SK-N-SH (cell line): ENCODE results near the gene HOXD11. TPM values are rescaled to one million over a fixed set of nuclear protein-coding genes. Genes with fewer than 3 reads are reported as not detected.

Experiments used
- CTCF ChIA-PET: fragments of 300-600, 350-600 bp; formaldehyde crosslinking; extraction: SDS; loops from one replicate; lab custom pipeline; 2021; lab: Yijun Ruan, JAX
- POLR2A ChIA-PET: fragments of 350-600 bp; sonication (Branson Sonifier 250); formaldehyde crosslinking; extraction: SDS; loops from one replicate; lab custom pipeline; 2020; ENCODE audit warnings: antibody characterized with exemption, inconsistent platforms; lab: Yijun Ruan, JAX
- DNase-seq: peaks from one replicate; pipeline ENCODE4 v3.0.0; 2012
- H2AFZ ChIP-seq: fragments of 200-600 bp; sonication (generic); 2 replicates; pipeline ENCODE4 v1.8.1; 2016; ENCODE audit warnings: antibody characterized with exemption, mild to moderate bottlenecking, low read depth
- H3F3A ChIP-seq: fragments of 200-600 bp; sonication (generic); replicated peaks from 2 replicates; pipeline ENCODE3; 2016; ENCODE audit warnings: antibody characterized with exemption, mild to moderate bottlenecking; ENCODE audit not compliant: insufficient read depth
- H3K27ac ChIP-seq, 2 experiments: fragments of 200-500 bp in 1 of 2; fragments of 200-600 bp in 1 of 2; sonication (Bioruptor generic) in 1 of 2; sonication (generic), shearing (Covaris generic) in 1 of 2; 2 replicates each; pipeline versions ENCODE4 v1.5.1 to v1.6.1; 2014 to 2016; ENCODE audit warnings: low read depth in 2 of 2, inconsistent platforms in 1 of 2, low read length in 1 of 2, mild to moderate bottlenecking in 1 of 2, mixed read lengths in 1 of 2
- H3K27me3 ChIP-seq: fragments of 200-600 bp; sonication (generic), shearing (Covaris generic); 2 replicates; pipeline ENCODE4 v1.6.1; 2016; ENCODE audit warnings: mixed run types; ENCODE audit not compliant: insufficient read depth
- H3K36me3 ChIP-seq, 2 experiments: fragments of 200-500 bp in 1 of 2; fragments of 200-600 bp in 1 of 2; sonication (Bioruptor generic) in 1 of 2; sonication (generic) in 1 of 2; replicated peaks in 1 of 2; 2 replicates each; pipeline versions ENCODE3 to v1.5.1; 2014 to 2016; ENCODE audit warnings: low read length in 1 of 2, mild to moderate bottlenecking in 1 of 2; ENCODE audit not compliant: insufficient read depth in 2 of 2, control insufficient read depth in 1 of 2
- H3K4me1 ChIP-seq, 2 experiments: fragments of 200-500 bp in 1 of 2; fragments of 200-600 bp in 1 of 2; sonication (Bioruptor generic) in 1 of 2; sonication (generic), shearing (Covaris generic) in 1 of 2; 2 replicates each; pipeline versions ENCODE4 v1.5.1 to v1.6.1; 2014 to 2016; ENCODE audit warnings: low read depth in 1 of 2, low read length in 1 of 2, mixed run types in 1 of 2; ENCODE audit not compliant: insufficient read depth in 2 of 2, control insufficient read depth in 1 of 2
- H3K4me2 ChIP-seq: fragments of 200-600 bp; sonication (generic), shearing (Covaris generic); 2 replicates; pipeline ENCODE4 v1.6.1; 2017; ENCODE audit warnings: mixed run types
- H3K4me3 ChIP-seq, 2 experiments: fragments of 200-500 bp in 1 of 2; fragments of 200-600 bp in 1 of 2; sonication (Bioruptor generic) in 1 of 2; sonication (generic), shearing (Covaris generic) in 1 of 2; 2 replicates each; pipeline versions ENCODE4 v1.5.1 to v1.8.1; 2014 to 2016; ENCODE audit warnings: low read depth in 2 of 2, inconsistent platforms in 1 of 2, low read length in 1 of 2, mild to moderate bottlenecking in 1 of 2, mixed read lengths in 1 of 2, moderate library complexity in 1 of 2
- H3K79me2 ChIP-seq: fragments of 200-600 bp; sonication (generic); 2 replicates; pipeline ENCODE4 v1.8.1; 2017; ENCODE audit warnings: mild to moderate bottlenecking; ENCODE audit not compliant: insufficient read depth
- H3K9ac ChIP-seq: fragments of 200-600 bp; sonication (generic); 2 replicates; pipeline ENCODE4 v1.6.1; 2017; ENCODE audit warnings: mixed run types
- H3K9me2 ChIP-seq: fragments of 200-600 bp; sonication (generic); 2 replicates; pipeline ENCODE4 v1.6.1; 2017; ENCODE audit warnings: mixed run types
- H3K9me3 ChIP-seq: fragments of 200-600 bp; sonication (generic); 2 replicates; pipeline ENCODE4 v1.6.1; 2017; ENCODE audit warnings: mixed run types, mild to moderate bottlenecking, moderate library complexity
- H4K20me1 ChIP-seq: fragments of 200-600 bp; sonication (generic); 2 replicates; pipeline ENCODE4 v1.6.1; 2017; ENCODE audit warnings: mild to moderate bottlenecking, mixed run types; ENCODE audit not compliant: insufficient read depth
- CHD2 ChIP-seq: fragments of 150-350 bp; IDR thresholded peaks from 2 replicates; pipeline ENCODE4 v1.6.1; 2018; ENCODE audit warnings: low read length; ENCODE audit not compliant: partially characterized antibody
- CTCF ChIP-seq: fragments of 200-600 bp; sonication (generic); IDR thresholded peaks from 2 replicates; pipeline ENCODE4 v1.6.1; 2017; ENCODE audit warnings: antibody characterized with exemption, mild to moderate bottlenecking, moderate library complexity
- FOXJ3 ChIP-seq: sonication (generic); formaldehyde crosslinking; IDR thresholded peaks from 2 replicates; pipeline ENCODE4 v1.5.1; 2020; ENCODE audit warnings: mild to moderate bottlenecking, missing genetic modification reagents
- GABPA ChIP-seq: IDR thresholded peaks from 2 replicates; pipeline ENCODE4 v1.4.0; 2012; ENCODE audit warnings: low read depth, mild to moderate bottlenecking
- GATA2 ChIP-seq: sonication (generic); formaldehyde crosslinking; IDR thresholded peaks from 2 replicates; pipeline ENCODE4 v1.5.0; 2020; ENCODE audit warnings: mild to moderate bottlenecking, missing genetic modification reagents
- MAX ChIP-seq: IDR thresholded peaks from 2 replicates; pipeline ENCODE4 v1.4.0; 2012; ENCODE audit warnings: low read depth
- MEF2A ChIP-seq: IDR thresholded peaks from 2 replicates; pipeline ENCODE4 v1.4.0; 2012; ENCODE audit warnings: low read depth, borderline replicate concordance
- MXI1 ChIP-seq: IDR thresholded peaks from 2 replicates; pipeline ENCODE4 v1.6.1; 2012; ENCODE audit warnings: mild to moderate bottlenecking, low read depth, low read length, improper control_type of control experiment
- NFIC ChIP-seq: IDR thresholded peaks from 2 replicates; pipeline ENCODE4 v1.4.0; 2012; ENCODE audit warnings: borderline replicate concordance
- NRF1 ChIP-seq: IDR thresholded peaks from 2 replicates; pipeline ENCODE4 v1.6.1; 2012; ENCODE audit warnings: low read depth, mild to moderate bottlenecking, low read length
- POLR2AphosphoS5 ChIP-seq: IDR thresholded peaks from 2 replicates; pipeline ENCODE4 v1.6.1; 2012; ENCODE audit warnings: low read depth, low read length
- RAD21 ChIP-seq: IDR thresholded peaks from 2 replicates; pipeline ENCODE4 v1.6.1; 2012; ENCODE audit warnings: mild to moderate bottlenecking, low read length
- RCOR1 ChIP-seq: fragments of 150-350 bp; IDR thresholded peaks from 2 replicates; pipeline ENCODE4 v1.6.1; 2017; ENCODE audit warnings: antibody characterized with exemption, low read length
- RFX5 ChIP-seq: IDR thresholded peaks from 2 replicates; pipeline ENCODE4 v1.6.1; 2012; ENCODE audit warnings: mild to moderate bottlenecking, improper control_type of control experiment, low read length
- RXRA ChIP-seq: IDR thresholded peaks from 2 replicates; pipeline ENCODE4 v1.4.0; 2012; ENCODE audit warnings: low read depth, mild to moderate bottlenecking, borderline replicate concordance
- SMC3 ChIP-seq: IDR thresholded peaks from 2 replicates; pipeline ENCODE4 v1.6.1; 2012; ENCODE audit warnings: low read depth, low read length, improper control_type of control experiment
- TCF12 ChIP-seq: IDR thresholded peaks from 2 replicates; pipeline ENCODE4 v1.4.0; 2012
- USF1 ChIP-seq: IDR thresholded peaks from 2 replicates; pipeline ENCODE4 v1.4.0; 2012; ENCODE audit warnings: low read depth, borderline replicate concordance
- WGBS: methylation state at CpG from one replicate; pipeline ENCODE4 v1.1.6; 2017; ENCODE audit warnings: low lambda C conversion rate; 5-methylcytosine and 5-hydroxymethylcytosine counted together
- polyA plus RNA-seq, 3 experiments: library from polyadenylated mRNA; depleted of rRNA; stranded (reverse); fragments of >200 nt; gene quantifications; 2 replicates each; pipeline ENCODE4 v1.2.3, GENCODE V29; 2012
- TF ChIP-seq, protein P1 (sequence below): fragments of 150-350 bp; IDR thresholded peaks from 2 replicates; pipeline ENCODE4 v1.6.1; 2017; ENCODE audit warnings: antibody characterized with exemption, low read length, low read depth, borderline replicate concordance

HOXD11 gene
- polyA plus RNA-seq, 1 of the 3 experiments (the other 2 are of a cell fraction) = not detected

GRCh38 chr2:176096986-176097819 is 9.9 kb upstream of the HOXD11 start:
- no peak for TF ChIP-seq RFX5
- no peak for TF ChIP-seq MAX
- TF ChIP-seq POLR2AphosphoS5 = no peak
- no peak for TF ChIP-seq RCOR1
- peak; percentile 3 for TF ChIP-seq CHD2
- TF ChIP-seq, protein P1, sequence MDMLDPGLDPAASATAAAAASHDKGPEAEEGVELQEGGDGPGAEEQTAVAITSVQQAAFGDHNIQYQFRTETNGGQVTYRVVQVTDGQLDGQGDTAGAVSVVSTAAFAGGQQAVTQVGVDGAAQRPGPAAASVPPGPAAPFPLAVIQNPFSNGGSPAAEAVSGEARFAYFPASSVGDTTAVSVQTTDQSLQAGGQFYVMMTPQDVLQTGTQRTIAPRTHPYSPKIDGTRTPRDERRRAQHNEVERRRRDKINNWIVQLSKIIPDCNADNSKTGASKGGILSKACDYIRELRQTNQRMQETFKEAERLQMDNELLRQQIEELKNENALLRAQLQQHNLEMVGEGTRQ = no peak
- TF ChIP-seq FOXJ3 = peak; percentile 17; the same call in 1 of the 2 replicates
- TF ChIP-seq NFIC = no peak
- TF ChIP-seq RXRA = no peak
- TF ChIP-seq CTCF = peak; percentile 80
- peak; percentile 85 for TF ChIP-seq RAD21
- no peak for TF ChIP-seq TCF12
- TF ChIP-seq MEF2A = no peak
- no peak for TF ChIP-seq MXI1
- peak; percentile 52; the same call in 1 of the 2 replicates for TF ChIP-seq NRF1
- TF ChIP-seq USF1 = no peak
- no peak for TF ChIP-seq GABPA
- no peak for TF ChIP-seq GATA2 (CRISPR knock-in tag)
- peak; percentile 64 for TF ChIP-seq SMC3
- Histone ChIP-seq H3K36me3 (no peaks in the 10 kb centered on the region), H3K4me3 (peak overlapping the region; percentile 48 to 59), H3K4me2 (peak overlapping the region; percentile 81), H3K27ac (no peak overlapping the region), H2AFZ (peak overlapping the region; percentile 86), H3K79me2 (no peaks in the 10 kb centered on the region), H3K4me1 (peaks cover 0 to 25% of the 10 kb centered on the region in 2 experiments; a peak in 2 of 4 replicates), H3K9ac (no peak overlapping the region), H3F3A (no peaks in the 10 kb centered on the region), H3K27me3 (peaks cover 94% of the 10 kb centered on the region), H3K9me3 (no peaks in the 10 kb centered on the region), H3K9me2 (no peaks in the 10 kb centered on the region), H4K20me1 (no peaks in the 10 kb centered on the region)
- ChIA-PET CTCF (interaction anchor here (0.6 to 13.5 kb wide), 65 partner anchors 9 to 1469 kb away, joined by 3 to 264 read pairs (median 4); partner anchors contain the start of genes CHN1, EVX2, HOXD10 and HOXD11), POLR2A (no interaction called here)
- WGBS = 18% methylated on average over 11 of the region's 45 CpGs
- DNase-seq = peak; percentile 92
